ENCODE data around the gene ELP1.

ELP1 gene

DNA sequence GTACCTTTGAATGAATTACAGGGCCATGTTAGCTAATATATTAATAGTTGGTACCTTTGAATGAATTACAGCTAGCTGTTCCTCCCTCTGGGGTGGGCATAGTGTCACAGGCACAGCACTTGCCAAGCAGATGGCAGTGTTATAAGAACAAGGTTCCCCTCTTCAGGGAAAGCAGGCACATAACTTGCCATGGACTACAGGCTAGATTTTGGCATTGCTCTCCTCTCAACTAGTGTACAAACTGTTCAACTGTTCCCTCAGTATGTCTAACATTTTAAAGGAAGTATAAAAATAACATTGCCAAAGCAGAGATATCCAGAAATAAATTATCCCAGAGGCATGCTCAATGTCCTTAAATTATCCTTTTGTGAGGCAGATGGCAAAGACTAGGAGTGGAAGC is 34.0 kb upstream of the ELP1 start:
- no peaks in the 10 kb centered on the region for H4K20me1 ChIP-seq (ENCODE audit: insufficient read depth, low read length)
- no peak for DNase-seq
- no peaks in the 10 kb centered on the region for H3F3A ChIP-seq (ENCODE audit: insufficient read depth, low read length)
- no peak overlapping the region for H3K9ac ChIP-seq (ENCODE audit: low read length)
- H3K4me2 ChIP-seq (ENCODE audit: low read depth, low read length) = no peak overlapping the region
- H3K27ac ChIP-seq (ENCODE audit: low read length) = no peak overlapping the region
- no peaks in the 10 kb centered on the region for H3K9me2 ChIP-seq (replicated peaks; ENCODE audit: insufficient read depth, low read length)
- no peaks in the 10 kb centered on the region for H3K27me3 ChIP-seq (replicated peaks; ENCODE audit: insufficient read depth, low read length)
- H3K9me3 ChIP-seq (replicated peaks; ENCODE audit: insufficient read depth, low read length) = no peaks in the 10 kb centered on the region
- H3K4me3 ChIP-seq (ENCODE audit: low read length) = no peak overlapping the region
- no peaks in the 10 kb centered on the region for H3K79me2 ChIP-seq (ENCODE audit: low read length)
- no peak overlapping the region for H2AFZ ChIP-seq (ENCODE audit: low read length)
- H3K4me1 ChIP-seq (ENCODE audit: low read length) = no peaks in the 10 kb centered on the region
- TF ChIP-seq EZH2 (optimal IDR thresholded peaks at IDR 0.05; ENCODE audit: low read depth, low read length) = no peak
- H3K36me3 ChIP-seq (replicated peaks; ENCODE audit: insufficient read depth, low read length) = 0 out of 2 replicates have a peak, but pooled peaks cover 2% of the 10 kb centered on the region

GRCh38 chr9:108963459-108964143 is 29.7 kb upstream of the ELP1 start:
- H3K27ac ChIP-seq (ENCODE audit: low read length) = no peak overlapping the region
- no peak overlapping the region for H3K9ac ChIP-seq (ENCODE audit: low read length)
- TF ChIP-seq EZH2phosphoT487 (IDR thresholded peaks at IDR 0.05; ENCODE audit: low read length) (no peak), CTCF (IDR thresholded peaks at IDR 0.05; ENCODE audit: low read length) (no peak), EZH2 (optimal IDR thresholded peaks at IDR 0.05; ENCODE audit: low read depth, low read length) (no peak)
- no peak overlapping the region for H3K4me2 ChIP-seq (ENCODE audit: low read depth, low read length)
- H3K4me3 ChIP-seq (ENCODE audit: low read length) = no peak overlapping the region
- no peaks in the 10 kb centered on the region for H4K20me1 ChIP-seq (ENCODE audit: insufficient read depth, low read length)
- H3K27me3 ChIP-seq (replicated peaks; ENCODE audit: insufficient read depth, low read length) = no peaks in the 10 kb centered on the region
- no peaks in the 10 kb centered on the region for H3F3A ChIP-seq (ENCODE audit: insufficient read depth, low read length)
- no peak for DNase-seq
- no peaks in the 10 kb centered on the region for H3K9me3 ChIP-seq (replicated peaks; ENCODE audit: insufficient read depth, low read length)
- no peaks in the 10 kb centered on the region for H3K79me2 ChIP-seq (ENCODE audit: low read length)
- H2AFZ ChIP-seq (ENCODE audit: low read length) = no peak overlapping the region
- 0 out of 2 replicates have a peak, but pooled peaks cover 2% of the 10 kb centered on the region for H3K36me3 ChIP-seq (replicated peaks; ENCODE audit: insufficient read depth, low read length)
- H3K4me1 ChIP-seq (ENCODE audit: low read length) = no peaks in the 10 kb centered on the region
- no peaks in the 10 kb centered on the region for H3K9me2 ChIP-seq (replicated peaks; ENCODE audit: insufficient read depth, low read length)

DNA sequence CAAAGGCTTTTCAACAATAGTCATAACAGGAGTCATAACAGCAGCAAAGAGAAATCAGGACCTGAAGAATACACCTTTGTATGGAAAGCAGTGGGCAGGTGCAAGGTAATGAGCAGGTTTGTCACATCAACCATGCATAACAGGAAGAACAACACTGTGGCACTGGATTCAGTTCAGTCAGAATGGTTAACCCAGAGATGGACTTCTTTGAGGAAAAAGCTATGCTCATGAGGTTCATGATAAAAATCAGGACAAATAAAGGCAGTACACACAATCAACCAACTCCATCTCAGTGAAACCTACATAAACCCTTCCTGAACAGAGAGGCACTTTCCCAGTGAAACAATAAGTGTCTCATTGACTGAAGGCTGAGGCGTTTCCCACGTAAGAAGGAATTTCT is 27.2 kb upstream of the ELP1 start:
- Histone ChIP-seq H3K27me3 (replicated peaks; ENCODE audit: insufficient read depth, low read length) (no peaks in the 10 kb centered on the region), H3F3A (ENCODE audit: insufficient read depth, low read length) (no peaks in the 10 kb centered on the region), H3K9ac (ENCODE audit: low read length) (no peak overlapping the region), H3K4me2 (ENCODE audit: low read depth, low read length) (no peak overlapping the region), H3K9me3 (replicated peaks; ENCODE audit: insufficient read depth, low read length) (no peaks in the 10 kb centered on the region), H4K20me1 (ENCODE audit: insufficient read depth, low read length) (no peaks in the 10 kb centered on the region), H3K27ac (ENCODE audit: low read length) (no peak overlapping the region), H3K4me1 (ENCODE audit: low read length) (no peaks in the 10 kb centered on the region), H2AFZ (ENCODE audit: low read length) (no peak overlapping the region), H3K9me2 (replicated peaks; ENCODE audit: insufficient read depth, low read length) (no peaks in the 10 kb centered on the region), H3K4me3 (ENCODE audit: low read length) (no peak overlapping the region), H3K36me3 (replicated peaks; ENCODE audit: insufficient read depth, low read length) (0 out of 2 replicates have a peak, but pooled peaks cover 2% of the 10 kb centered on the region), H3K79me2 (ENCODE audit: low read length) (no peaks in the 10 kb centered on the region)
- no peak for TF ChIP-seq EZH2 (optimal IDR thresholded peaks at IDR 0.05; ENCODE audit: low read depth, low read length)
- no peak for TF ChIP-seq EZH2phosphoT487 (IDR thresholded peaks at IDR 0.05; ENCODE audit: low read length)
- TF ChIP-seq CTCF (IDR thresholded peaks at IDR 0.05; ENCODE audit: low read length) = no peak
- DNase-seq = no peak

- no peak overlapping the region for H3K4me3 ChIP-seq (ENCODE audit: low read length)
- no peak for DNase-seq
- H3K36me3 ChIP-seq (replicated peaks; ENCODE audit: insufficient read depth, low read length) = 0 out of 2 replicates have a peak, but pooled peaks cover 2% of the 10 kb centered on the region
These were observed 26.4 kb upstream of the ELP1 start for GRCh38 chr9:108960331-108960730.

More at GRCh38 chr9:108960331-108960730, 26.4 kb upstream of the ELP1 start:
- H3F3A ChIP-seq (ENCODE audit: insufficient read depth, low read length) = no peaks in the 10 kb centered on the region
- no peak overlapping the region for H3K27ac ChIP-seq (ENCODE audit: low read length)
- no peak for TF ChIP-seq EZH2 (optimal IDR thresholded peaks at IDR 0.05; ENCODE audit: low read depth, low read length)
- no peak for TF ChIP-seq CTCF (IDR thresholded peaks at IDR 0.05; ENCODE audit: low read length)
- no peak for TF ChIP-seq EZH2phosphoT487 (IDR thresholded peaks at IDR 0.05; ENCODE audit: low read length)
- H3K79me2 ChIP-seq (ENCODE audit: low read length) = no peaks in the 10 kb centered on the region
- H3K9me3 ChIP-seq (replicated peaks; ENCODE audit: insufficient read depth, low read length) = no peaks in the 10 kb centered on the region
- H3K4me2 ChIP-seq (ENCODE audit: low read depth, low read length) = no peak overlapping the region
- H3K27me3 ChIP-seq (replicated peaks; ENCODE audit: insufficient read depth, low read length) = no peaks in the 10 kb centered on the region
- no peaks in the 10 kb centered on the region for H4K20me1 ChIP-seq (ENCODE audit: insufficient read depth, low read length)
- H3K9ac ChIP-seq (ENCODE audit: low read length) = no peak overlapping the region
- no peaks in the 10 kb centered on the region for H3K4me1 ChIP-seq (ENCODE audit: low read length)
- H3K9me2 ChIP-seq (replicated peaks; ENCODE audit: insufficient read depth, low read length) = no peaks in the 10 kb centered on the region
- H2AFZ ChIP-seq (ENCODE audit: low read length) = no peak overlapping the region
